HL-60 (cell line): ENCODE measurements around the gene B9D2.

Experiments used
- GABPA ChIP-seq: IDR thresholded peaks from 2 replicates; pipeline ENCODE4 v1.6.1; 2012; ENCODE audit warnings: low read depth
- POLR2AphosphoS5 ChIP-seq: IDR thresholded peaks from 2 replicates; pipeline ENCODE4 v1.6.1; 2012; ENCODE audit warnings: low read depth
- SPI1 ChIP-seq: IDR thresholded peaks from 2 replicates; pipeline ENCODE4 v1.6.1; 2012; ENCODE audit warnings: low read depth, mild to moderate bottlenecking, borderline replicate concordance
- TF ChIP-seq, protein P1 (sequence below): IDR thresholded peaks from one replicate; pipeline ENCODE4 v1.5.1; 2011; ENCODE audit warnings: low read length, control low read depth, inconsistent platforms; ENCODE audit not compliant: insufficient read depth
- TF ChIP-seq, protein P2 (sequence below): IDR thresholded peaks from 2 replicates; pipeline ENCODE4 v1.6.1; 2012; ENCODE audit warnings: low read depth; ENCODE audit not compliant: insufficient replicate concordance

DNA sequence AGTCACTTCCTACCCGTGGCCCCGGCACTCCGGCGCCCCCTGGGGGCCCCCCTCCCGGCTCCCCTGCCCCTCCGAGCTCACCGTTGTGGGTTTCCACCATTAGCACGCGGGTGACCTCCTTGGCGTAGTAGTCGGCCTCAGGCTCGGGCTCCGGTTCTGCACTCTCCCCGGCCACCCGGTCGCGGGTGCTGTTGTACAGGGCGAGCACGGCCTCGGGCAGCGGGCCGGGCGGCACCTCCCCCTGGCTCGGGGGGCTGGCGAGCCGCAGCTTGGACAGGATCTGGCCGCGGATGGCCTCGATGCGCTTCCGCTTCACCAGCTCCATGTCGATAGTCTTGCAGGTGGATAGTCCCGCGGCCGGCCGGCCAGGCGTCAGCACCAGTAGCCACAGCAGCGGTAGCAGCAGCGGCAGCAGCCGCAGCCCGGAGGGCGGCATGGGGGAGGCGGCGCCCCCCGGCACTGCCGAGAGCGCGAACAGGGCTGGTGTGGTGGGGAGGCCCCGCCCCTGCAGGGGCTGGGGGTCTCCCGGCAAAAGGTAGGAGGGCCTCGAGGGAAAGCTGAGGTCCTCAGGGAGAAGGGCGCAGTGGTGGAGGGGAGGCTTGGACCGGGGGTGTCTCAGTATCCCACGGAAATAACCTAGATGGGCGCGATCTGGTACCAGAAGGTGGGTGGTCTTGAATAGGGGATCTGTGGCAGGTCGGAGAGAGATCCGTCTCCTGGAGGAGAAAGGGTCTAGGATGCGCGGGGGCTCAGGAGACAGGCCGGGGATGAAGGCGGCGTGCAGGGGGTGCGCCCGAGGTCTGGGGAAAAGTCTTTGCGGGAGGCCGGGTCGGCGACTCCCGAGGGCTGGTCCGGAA lies 11.1 kb downstream of the B9D2 start:
- peak; percentile 52; the same call in 1 of the 2 replicates for TF ChIP-seq POLR2AphosphoS5
- TF ChIP-seq, protein P1, sequence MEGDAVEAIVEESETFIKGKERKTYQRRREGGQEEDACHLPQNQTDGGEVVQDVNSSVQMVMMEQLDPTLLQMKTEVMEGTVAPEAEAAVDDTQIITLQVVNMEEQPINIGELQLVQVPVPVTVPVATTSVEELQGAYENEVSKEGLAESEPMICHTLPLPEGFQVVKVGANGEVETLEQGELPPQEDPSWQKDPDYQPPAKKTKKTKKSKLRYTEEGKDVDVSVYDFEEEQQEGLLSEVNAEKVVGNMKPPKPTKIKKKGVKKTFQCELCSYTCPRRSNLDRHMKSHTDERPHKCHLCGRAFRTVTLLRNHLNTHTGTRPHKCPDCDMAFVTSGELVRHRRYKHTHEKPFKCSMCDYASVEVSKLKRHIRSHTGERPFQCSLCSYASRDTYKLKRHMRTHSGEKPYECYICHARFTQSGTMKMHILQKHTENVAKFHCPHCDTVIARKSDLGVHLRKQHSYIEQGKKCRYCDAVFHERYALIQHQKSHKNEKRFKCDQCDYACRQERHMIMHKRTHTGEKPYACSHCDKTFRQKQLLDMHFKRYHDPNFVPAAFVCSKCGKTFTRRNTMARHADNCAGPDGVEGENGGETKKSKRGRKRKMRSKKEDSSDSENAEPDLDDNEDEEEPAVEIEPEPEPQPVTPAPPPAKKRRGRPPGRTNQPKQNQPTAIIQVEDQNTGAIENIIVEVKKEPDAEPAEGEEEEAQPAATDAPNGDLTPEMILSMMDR, result peak; percentile 48
- TF ChIP-seq, protein P2, sequence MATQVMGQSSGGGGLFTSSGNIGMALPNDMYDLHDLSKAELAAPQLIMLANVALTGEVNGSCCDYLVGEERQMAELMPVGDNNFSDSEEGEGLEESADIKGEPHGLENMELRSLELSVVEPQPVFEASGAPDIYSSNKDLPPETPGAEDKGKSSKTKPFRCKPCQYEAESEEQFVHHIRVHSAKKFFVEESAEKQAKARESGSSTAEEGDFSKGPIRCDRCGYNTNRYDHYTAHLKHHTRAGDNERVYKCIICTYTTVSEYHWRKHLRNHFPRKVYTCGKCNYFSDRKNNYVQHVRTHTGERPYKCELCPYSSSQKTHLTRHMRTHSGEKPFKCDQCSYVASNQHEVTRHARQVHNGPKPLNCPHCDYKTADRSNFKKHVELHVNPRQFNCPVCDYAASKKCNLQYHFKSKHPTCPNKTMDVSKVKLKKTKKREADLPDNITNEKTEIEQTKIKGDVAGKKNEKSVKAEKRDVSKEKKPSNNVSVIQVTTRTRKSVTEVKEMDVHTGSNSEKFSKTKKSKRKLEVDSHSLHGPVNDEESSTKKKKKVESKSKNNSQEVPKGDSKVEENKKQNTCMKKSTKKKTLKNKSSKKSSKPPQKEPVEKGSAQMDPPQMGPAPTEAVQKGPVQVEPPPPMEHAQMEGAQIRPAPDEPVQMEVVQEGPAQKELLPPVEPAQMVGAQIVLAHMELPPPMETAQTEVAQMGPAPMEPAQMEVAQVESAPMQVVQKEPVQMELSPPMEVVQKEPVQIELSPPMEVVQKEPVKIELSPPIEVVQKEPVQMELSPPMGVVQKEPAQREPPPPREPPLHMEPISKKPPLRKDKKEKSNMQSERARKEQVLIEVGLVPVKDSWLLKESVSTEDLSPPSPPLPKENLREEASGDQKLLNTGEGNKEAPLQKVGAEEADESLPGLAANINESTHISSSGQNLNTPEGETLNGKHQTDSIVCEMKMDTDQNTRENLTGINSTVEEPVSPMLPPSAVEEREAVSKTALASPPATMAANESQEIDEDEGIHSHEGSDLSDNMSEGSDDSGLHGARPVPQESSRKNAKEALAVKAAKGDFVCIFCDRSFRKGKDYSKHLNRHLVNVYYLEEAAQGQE, result no peak
- TF ChIP-seq SPI1, result no peak
- no peak for TF ChIP-seq GABPA
